ENCODE data around the gene ERI3. TPM values are rescaled to one million over a fixed set of nuclear protein-coding genes. Genes with fewer than 3 reads are reported as not detected.

The ERI3 gene
- total and polyA plus RNA-seq, 2 of the 4 experiments (the other 2 are of a cell fraction), result 56.6 to 70.9 TPM

- Histone ChIP-seq H4K20me1 (ENCODE audit: insufficient read depth, low read length) (peaks cover 9% of the 10 kb centered on the region), H2AK5ac (ENCODE audit: low read depth, low read length) (no peak overlapping the region), H2BK20ac (ENCODE audit: low read depth, low read length) (no peak overlapping the region), H3K56ac (ENCODE audit: extremely low read depth, insufficient read depth, low read length) (no peak overlapping the region), H3K14ac (replicated peaks; ENCODE audit: low read depth, low read length) (no peak overlapping the region), H2BK15ac (ENCODE audit: low read depth, low read length) (no peak overlapping the region), H3K27me3 (ENCODE audit: control insufficient read depth, insufficient read depth, low read length) (no peaks in the 10 kb centered on the region), H3K79me1 (ENCODE audit: low read depth in 1 of 2, low read length in 2 of 2) (peaks cover 14 to 22% of the 10 kb centered on the region in 2 experiments; a peak in 3 of 4 replicates), H4K5ac (ENCODE audit: low read depth, low read length) (no peak overlapping the region), H4K8ac (ENCODE audit: low read depth in 2 of 2, low read length in 2 of 2) (no peak overlapping the region), H2BK5ac (ENCODE audit: low read depth, low read length, poor library complexity, severe bottlenecking) (no peak overlapping the region), H3K4me2 (ENCODE audit: low read depth, low read length) (no peak overlapping the region), H3K4me1 (ENCODE audit: control insufficient read depth, insufficient read depth, low read length) (peaks cover 11% of the 10 kb centered on the region), H3K18ac (ENCODE audit: low read depth, low read length) (no peak overlapping the region), H3K4me3 (ENCODE audit: insufficient read depth, low read depth, low read length) (no peak overlapping the region), H2AFZ (replicated peaks; ENCODE audit: low read length, poor library complexity) (no peak overlapping the region), H3K9me3 (ENCODE audit: control insufficient read depth, insufficient read depth, low read length) (no peaks in the 10 kb centered on the region), H3K4ac (ENCODE audit: low read depth, low read length) (no peak overlapping the region), H3K9me1 (ENCODE audit: insufficient read depth, low read length) (peaks cover 10% of the 10 kb centered on the region), H3K36me3 (ENCODE audit: control insufficient read depth, insufficient read depth, low read length) (peaks cover 6% of the 10 kb centered on the region), H3K9ac (ENCODE audit: low read depth, low read length) (no peak overlapping the region), H2BK120ac (ENCODE audit: low read depth, low read length) (no peak overlapping the region), H4K91ac (ENCODE audit: insufficient read depth, low read depth, low read length) (no peak overlapping the region), H3K27ac (ENCODE audit: insufficient read depth, low read length) (no peak overlapping the region), H3K23ac (ENCODE audit: low read depth, low read length) (no peak overlapping the region), H2AK9ac (replicated peaks; ENCODE audit: low read depth, low read length, poor library complexity) (no peak overlapping the region)
- ATAC-seq (ENCODE audit: low read depth), result no peak
- ChIA-PET POLR2A (ENCODE audit: unreplicated experiment) (no interaction called here), CTCF (no interaction called here)
- TF ChIP-seq USF2 (IDR thresholded peaks at IDR 0.05; ENCODE audit: low read depth, low read length) (no peak), CEBPB (IDR thresholded peaks at IDR 0.05; ENCODE audit: low read depth, low read length) (no peak), SMC3 (IDR thresholded peaks at IDR 0.05; ENCODE audit: low read depth, low read length) (no peak), MAZ (IDR thresholded peaks at IDR 0.05; ENCODE audit: borderline replicate concordance, low read depth, low read length) (no peak), CTCF (conservative IDR thresholded peaks at IDR 0.05; ENCODE audit: low read depth, low read length) (no peak), BHLHE40 (IDR thresholded peaks at IDR 0.05; ENCODE audit: low read depth, low read length) (no peak), POLR2A (IDR thresholded peaks at IDR 0.05; ENCODE audit: low read depth, low read length) (no peak), MAFK (IDR thresholded peaks at IDR 0.05; ENCODE audit: low read depth, low read length) (no peak), RFX5 (IDR thresholded peaks at IDR 0.05; ENCODE audit: low read depth, low read length) (no peak), RCOR1 (IDR thresholded peaks at IDR 0.05; ENCODE audit: insufficient replicate concordance, low read length) (no peak), CHD1 (IDR thresholded peaks at IDR 0.05; ENCODE audit: low read depth, low read length) (no peak), MXI1 (IDR thresholded peaks at IDR 0.05; ENCODE audit: borderline replicate concordance, low read depth, low read length) (no peak), NFE2L2 (IDR thresholded peaks at IDR 0.05; ENCODE audit: low read depth, low read length) (no peak), ELK1 (IDR thresholded peaks at IDR 0.05; ENCODE audit: borderline replicate concordance, low read depth, low read length) (no peak), FOS (IDR thresholded peaks at IDR 0.05; ENCODE audit: low read depth, low read length) (no peak), RAD21 (IDR thresholded peaks at IDR 0.05; ENCODE audit: low read length) (no peak)
- no TSS peak for BruUV-seq (replicated peaks)
- in situ Hi-C loops (cut with MboI; ENCODE audit: low sequenced_read_pairs), result no loop called here
- DNase-seq, result no peak
- intact Hi-C loops (cut with micrococcal nuclease), result no loop called here
- WGBS, 2 experiments (ENCODE audit: extremely low coverage in 2 of 2, insufficient read length in 1 of 2), result no CpG with 5 or more reads among the region's 1 CpG
- dilution Hi-C loops (cut with HindIII; ENCODE audit: low sequenced_read_pairs, unreplicated experiment), result no loop called here
Observed at GRCh38 chr1:44323947-44324346, 31.1 kb downstream of the ERI3 start.

All from IMR-90 (cell line).